Adrenal gland (tissue), 12 donors: ENCODE results near the gene FARS2. TPM values are rescaled to one million over a fixed set of nuclear protein-coding genes. Genes with fewer than 3 reads are reported as not detected.

Experiments used
- DNase-seq, 7 donors: peaks; one replicate each; pipeline ENCODE4 v3.0.0-alpha.2; 2019 to 2020
- H3K27ac ChIP-seq, 5 donors: fragments of 200-600 bp; sonication (generic) in 4 of 5; 1 replicate in 3 of 5; 2 replicates in 2 of 5; pipeline versions ENCODE4 v1.5.1 to v1.8.0; 2016 to 2020; ENCODE audit warnings: mild to moderate bottlenecking in 1 of 5
- H3K27me3 ChIP-seq: fragments of 200-600 bp; 2 replicates; pipeline ENCODE4 v1.8.0; 2021
- H3K36me3 ChIP-seq, 2 donors: fragments of 200-600 bp; replicated peaks in 1 of 2; 1 replicate in 1 of 2; 2 replicates in 1 of 2; pipeline versions ENCODE4 v1.5.1 to v1.8.0; 2018 to 2022
- H3K4me1 ChIP-seq, 2 donors: fragments of 200-600 bp; replicated peaks in 1 of 2; 1 replicate in 1 of 2; 2 replicates in 1 of 2; pipeline versions ENCODE4 v1.5.1 to v1.8.0; 2018 to 2021
- H3K4me3 ChIP-seq, 4 donors: fragments of 200-600 bp; sonication (generic) in 3 of 4; one replicate each; pipeline ENCODE4 v1.5.1; 2016 to 2018
- H3K9me3 ChIP-seq, 3 donors: fragments of 200-600 bp; sonication (generic) in 1 of 3; replicated peaks in 1 of 3; 1 replicate in 2 of 3; 2 replicates in 1 of 3; pipeline versions ENCODE4 v1.5.1 to v1.8.0; 2016 to 2021
- CTCF ChIP-seq, 6 experiments: fragments of 450-650 bp in 4 of 6; fragments of 200-600 bp in 2 of 6; sonication (generic) in 1 of 6; IDR thresholded peaks; 1 replicate in 5 of 6; 2 replicates in 1 of 6; pipeline versions ENCODE4 v1.5.1 to v1.8.0; 2016 to 2021; ENCODE audit warnings: antibody characterized with exemption in 6 of 6, mild to moderate bottlenecking in 2 of 6, moderate library complexity in 1 of 6
- POLR2A ChIP-seq, 2 donors: fragments of 450-650 bp; IDR thresholded peaks; one replicate each; pipeline ENCODE4 v1.6.1; 2017; ENCODE audit warnings: antibody characterized with exemption in 2 of 2, mild to moderate bottlenecking in 2 of 2, moderate library complexity in 1 of 2
- WGBS, 4 donors: extraction: QIAGEN DNeasy Blood & Tissue Kit in 2 of 4; methylation state at CpG; one replicate each; pipeline versions ENCODE4 v1.1.5 to v1.1.7; 2013 to 2017; 5-methylcytosine and 5-hydroxymethylcytosine counted together
- intact Hi-C, 2 donors: fragments of 100-400 bp; cut with DNase I; formaldehyde crosslinking; loops; one replicate each; pipeline versions ENCODE4 v1.14.1 to v1.15.0; 2022 to 2023
- polyA plus RNA-seq, 3 donors: library from polyadenylated mRNA; stranded (reverse); fragments of 200-250 nt in 2 of 3; fragments of 350-450 nt in 1 of 3; fragmentation: Illumina TruSeq in 1 of 3; extraction: RNeasy Lipid Tissue Mini Kit (QIAGEN cat#74804) in 1 of 3; gene quantifications; one replicate each; pipeline ENCODE4 v1.2.3, GENCODE V29; 2013 to 2014
- total RNA-seq, 9 donors: library from RNA; depleted of rRNA in 4 of 9; stranded (reverse); fragments of >200 nt in 4 of 9; fragments of 120-200 nt in 1 of 9; fragmentation: NEBNext Ultra II Directional in 1 of 9; extraction: Animal tissue kit (Norgen Biotek cat#: 25700) in 1 of 9; gene quantifications; one replicate each; pipeline versions ENCODE4 v1.1.0 to v1.2.4, GENCODE V29; 2013 to 2023
- donor health status: healthy with polysubstance abuse.
- donor health status: Bipolar disorder and iron deficiency.
- donor health status: DM: yes; HTN: yes; CAD: no.
- donor health status: DM: no; HTN: no; CAD: no.
- donor health status: DM: no; HTN: no; CAD: no.
- donor health status: DM: yes; HTN: yes; CAD: no.

Gene FARS2
- total and polyA plus RNA-seq, 12 donors = 7.2 to 55.2 (median 19.8) TPM

- Histone ChIP-seq H3K27ac (no peak overlapping the region), H3K27me3 (no peaks in the 10 kb centered on the region), H3K9me3 (no peaks in the 10 kb centered on the region), H3K4me3 (no peak overlapping the region), H3K4me1 (no peaks in the 10 kb centered on the region), H3K36me3 (no peaks in the 10 kb centered on the region)
- intact Hi-C loops = no loop called here
- no peak for DNase-seq
- TF ChIP-seq CTCF (IDR thresholded peaks at IDR 0.05) = no peak
- no peak for TF ChIP-seq POLR2A (IDR thresholded peaks at IDR 0.05)
- WGBS, 4 donors = 86 to 98% (median 89%) methylated on average over 2 of the region's 2 CpGs
Measured at GRCh38 chr6:5486214-5486613, 224.9 kb downstream of the FARS2 start.

GRCh38 chr6:5490501-5491069 lies 229.3 kb downstream of the FARS2 start:
- WGBS, 4 donors = 86 to 97% (median 93%) methylated on average over 1 of the region's 1 CpG
- Histone ChIP-seq H3K27me3 (no peaks in the 10 kb centered on the region), H3K36me3 (no peaks in the 10 kb centered on the region), H3K4me3 (no peak overlapping the region), H3K9me3 (no peaks in the 10 kb centered on the region), H3K4me1 (no peaks in the 10 kb centered on the region), H3K27ac (no peak overlapping the region)
- TF ChIP-seq CTCF (IDR thresholded peaks at IDR 0.05) (no peak), POLR2A (IDR thresholded peaks at IDR 0.05) (no peak)
- intact Hi-C loops = no loop called here
- DNase-seq = no peak

- no peaks in the 10 kb centered on the region for H3K36me3 ChIP-seq
- H3K27me3 ChIP-seq = no peaks in the 10 kb centered on the region
- no peak overlapping the region for H3K4me3 ChIP-seq
- H3K9me3 ChIP-seq = no peaks in the 10 kb centered on the region
- intact Hi-C loops = no loop called here
- no peak for DNase-seq
- TF ChIP-seq POLR2A (IDR thresholded peaks at IDR 0.05) (no peak), CTCF (IDR thresholded peaks at IDR 0.05) (no peak)
- no peak overlapping the region for H3K27ac ChIP-seq
- WGBS, 4 donors = 82 to 90% (median 87%) methylated on average over 2 of the region's 2 CpGs
- no peaks in the 10 kb centered on the region for H3K4me1 ChIP-seq
Measured at GRCh38 chr6:5492356-5492755, 231.0 kb downstream of the FARS2 start.

GRCh38 chr6:5493806-5494205 lies 232.5 kb downstream of the FARS2 start:
- H3K4me1 ChIP-seq = no peaks in the 10 kb centered on the region
- no peaks in the 10 kb centered on the region for H3K36me3 ChIP-seq
- TF ChIP-seq POLR2A (IDR thresholded peaks at IDR 0.05) = no peak
- TF ChIP-seq CTCF (IDR thresholded peaks at IDR 0.05) = no peak
- no peaks in the 10 kb centered on the region for H3K9me3 ChIP-seq
- 84 to 94% (median 92%) methylated on average over 2 of the region's 2 CpGs for WGBS, 4 donors
- H3K27ac ChIP-seq = no peak overlapping the region
- H3K27me3 ChIP-seq = no peaks in the 10 kb centered on the region
- intact Hi-C loops = no loop called here
- no peak overlapping the region for H3K4me3 ChIP-seq
- DNase-seq = no peak
